IMR-90 (cell line): ENCODE results near the gene CNOT10. TPM values are rescaled to one million over a fixed set of nuclear protein-coding genes. Genes with fewer than 3 reads are reported as not detected.
A peak's percentile ranks its signal among the peaks of the same experiment; 100 is the strongest.

ENCODE experiments used
- ATAC-seq: fragments of 200-7000 bp; cut with Tn5 transposase; 2 replicates; pipeline ENCODE4 v1.9.1; 2020; ENCODE audit warnings: low read depth, mild to moderate bottlenecking, moderate library complexity
- BruUV-seq: library from RNA; stranded (reverse); fragments of 400-500 nt; replicated peaks from 2 replicates; lab custom pipeline; 2021; lab: Mats Ljungman, UMichigan
- CTCF ChIA-PET: fragments of 300-600 bp; formaldehyde crosslinking; extraction: SDS; loops from one replicate; lab custom pipeline; 2021; ENCODE audit warnings: antibody characterized with exemption; lab: Yijun Ruan, JAX
- POLR2A ChIA-PET: fragments of 300-600 bp; sonication (Branson Sonifier 250); formaldehyde crosslinking; loops from one replicate; lab custom pipeline; 2022; ENCODE audit warnings: antibody characterized with exemption; ENCODE audit not compliant: unreplicated experiment; lab: Charles Lee
- DNase-seq: peaks from one replicate; pipeline ENCODE4 v3.0.0; 2013
- H2AFZ ChIP-seq: replicated peaks from 2 replicates; pipeline ENCODE3; 2013; ENCODE audit warnings: low read length, mild to moderate bottlenecking; ENCODE audit not compliant: poor library complexity
- H2AK5ac ChIP-seq: 2 replicates; pipeline ENCODE4 v1.6.1; 2013; ENCODE audit warnings: low read depth, low read length, inconsistent platforms
- H2AK9ac ChIP-seq: replicated peaks from 2 replicates; pipeline ENCODE3; 2013; ENCODE audit warnings: mild to moderate bottlenecking, low read depth, low read length, moderate library complexity; ENCODE audit not compliant: poor library complexity
- H2BK120ac ChIP-seq: 2 replicates; pipeline ENCODE4 v1.6.1; 2013; ENCODE audit warnings: low read depth, low read length, inconsistent platforms
- H2BK15ac ChIP-seq: 3 replicates; pipeline ENCODE4 v1.6.1; 2013; ENCODE audit warnings: low read depth, low read length, inconsistent platforms
- H2BK20ac ChIP-seq: 2 replicates; pipeline ENCODE4 v1.6.1; 2013; ENCODE audit warnings: low read depth, mild to moderate bottlenecking, inconsistent platforms, low read length, moderate library complexity
- H2BK5ac ChIP-seq: 2 replicates; pipeline ENCODE4 v1.6.1; 2013; ENCODE audit warnings: mild to moderate bottlenecking, low read depth, low read length, inconsistent platforms; ENCODE audit not compliant: poor library complexity, severe bottlenecking
- H3K14ac ChIP-seq: replicated peaks from 2 replicates; pipeline ENCODE4 v1.6.1; 2013; ENCODE audit warnings: low read depth, low read length, inconsistent platforms
- H3K18ac ChIP-seq: 2 replicates; pipeline ENCODE4 v1.6.1; 2013; ENCODE audit warnings: low read depth, low read length, control low read depth
- H3K23ac ChIP-seq: 2 replicates; pipeline ENCODE4 v1.6.1; 2013; ENCODE audit warnings: low read depth, low read length, inconsistent platforms
- H3K27ac ChIP-seq: 2 replicates; pipeline ENCODE4 v1.5.1; 2013; ENCODE audit warnings: mild to moderate bottlenecking, control low read depth, low read length; ENCODE audit not compliant: insufficient read depth
- H3K27me3 ChIP-seq: 2 replicates; pipeline ENCODE4 v1.6.1; 2013; ENCODE audit warnings: low read length; ENCODE audit not compliant: control insufficient read depth, insufficient read depth
- H3K36me3 ChIP-seq: 2 replicates; pipeline ENCODE4 v1.6.1; 2013; ENCODE audit warnings: low read length, mixed read lengths; ENCODE audit not compliant: control insufficient read depth, insufficient read depth
- H3K4ac ChIP-seq: 2 replicates; pipeline ENCODE4 v1.6.1; 2013; ENCODE audit warnings: low read depth, low read length, inconsistent platforms
- H3K4me1 ChIP-seq: 2 replicates; pipeline ENCODE4 v1.6.1; 2013; ENCODE audit warnings: low read length, mixed read lengths; ENCODE audit not compliant: control insufficient read depth, insufficient read depth
- H3K4me2 ChIP-seq: 2 replicates; pipeline ENCODE4 v1.6.1; 2013; ENCODE audit warnings: low read depth, mild to moderate bottlenecking, control low read depth, low read length, moderate library complexity
- H3K4me3 ChIP-seq: 2 replicates; pipeline ENCODE4 v1.5.1; 2013; ENCODE audit warnings: low read depth, mild to moderate bottlenecking, control low read depth, low read length, moderate library complexity; ENCODE audit not compliant: insufficient read depth
- H3K56ac ChIP-seq: 2 replicates; pipeline ENCODE4 v1.6.1; 2013; ENCODE audit warnings: low read length, inconsistent platforms; ENCODE audit not compliant: insufficient read depth; ENCODE audit errors: extremely low read depth
- H3K79me1 ChIP-seq, 2 experiments: 2 replicates each; pipeline ENCODE4 v1.6.1; 2013; ENCODE audit warnings: low read length in 2 of 2, inconsistent platforms in 1 of 2, low read depth in 1 of 2
- H3K9ac ChIP-seq: 2 replicates; pipeline ENCODE4 v1.6.1; 2013; ENCODE audit warnings: low read depth, low read length, control low read depth
- H3K9me1 ChIP-seq: 2 replicates; pipeline ENCODE4 v1.6.1; 2013; ENCODE audit warnings: low read length, inconsistent platforms; ENCODE audit not compliant: insufficient read depth
- H3K9me3 ChIP-seq: 2 replicates; pipeline ENCODE4 v1.6.1; 2013; ENCODE audit warnings: low read length; ENCODE audit not compliant: control insufficient read depth, insufficient read depth
- H4K20me1 ChIP-seq: 2 replicates; pipeline ENCODE4 v1.6.1; 2013; ENCODE audit warnings: low read length, inconsistent platforms; ENCODE audit not compliant: insufficient read depth
- H4K5ac ChIP-seq: 2 replicates; pipeline ENCODE4 v1.6.1; 2013; ENCODE audit warnings: mild to moderate bottlenecking, low read depth, low read length, control low read depth
- H4K8ac ChIP-seq, 2 experiments: 2 replicates each; pipeline ENCODE4 v1.6.1; 2013; ENCODE audit warnings: low read depth in 2 of 2, low read length in 2 of 2, control low read depth in 1 of 2, inconsistent platforms in 1 of 2
- H4K91ac ChIP-seq: 2 replicates; pipeline ENCODE4 v1.6.1; 2013; ENCODE audit warnings: low read depth, low read length, inconsistent platforms; ENCODE audit not compliant: insufficient read depth
- BHLHE40 ChIP-seq: fragments of 150-350 bp; IDR thresholded peaks from 2 replicates; pipeline ENCODE4 v1.6.1; 2016; ENCODE audit warnings: mild to moderate bottlenecking, low read depth, low read length
- CHD1 ChIP-seq: IDR thresholded peaks from 2 replicates; pipeline ENCODE4 v1.6.1; 2012; ENCODE audit warnings: low read depth, low read length, improper control_type of control experiment
- ELK1 ChIP-seq: fragments of 150-350 bp; IDR thresholded peaks from 2 replicates; pipeline ENCODE4 v1.6.1; 2016; ENCODE audit warnings: low read depth, mild to moderate bottlenecking, low read length, moderate library complexity, borderline replicate concordance
- FOS ChIP-seq: fragments of 150-350 bp; IDR thresholded peaks from 2 replicates; pipeline ENCODE4 v1.6.1; 2016; ENCODE audit warnings: low read depth, low read length
- MAFK ChIP-seq: IDR thresholded peaks from 2 replicates; pipeline ENCODE4 v1.6.1; 2012; ENCODE audit warnings: low read depth, low read length, improper control_type of control experiment
- NFE2L2 ChIP-seq: fragments of 150-350 bp; IDR thresholded peaks from 2 replicates; pipeline ENCODE4 v1.6.1; 2016; ENCODE audit warnings: low read depth, mild to moderate bottlenecking, low read length
- RAD21 ChIP-seq: IDR thresholded peaks from 2 replicates; pipeline ENCODE4 v1.6.1; 2012; ENCODE audit warnings: low read length, improper control_type of control experiment
- USF2 ChIP-seq: fragments of 150-350 bp; IDR thresholded peaks from 2 replicates; pipeline ENCODE4 v1.6.1; 2017; ENCODE audit warnings: mild to moderate bottlenecking, antibody characterized with exemption, low read length, low read depth
- WGBS, 2 experiments: methylation state at CpG; one replicate each; pipeline versions ENCODE4 v1.1.5 to v1.1.7; 2013; ENCODE audit warnings: missing lambda C conversion rate in 2 of 2; ENCODE audit not compliant: insufficient read length in 1 of 2; ENCODE audit errors: extremely low coverage in 2 of 2; 5-methylcytosine and 5-hydroxymethylcytosine counted together
- dilution Hi-C: fragments of 300-500 bp; cut with HindIII; formaldehyde crosslinking; loops from one replicate; pipeline ENCODE4 v1.14.3; 2018; ENCODE audit warnings: low sequenced_read_pairs; ENCODE audit not compliant: unreplicated experiment
- in situ Hi-C: fragments of 300-500 bp; cut with MboI; formaldehyde crosslinking; loops from 3 replicates; pipeline ENCODE4 v1.14.3; 2019; ENCODE audit warnings: low sequenced_read_pairs, inconsistent platforms, mixed read lengths
- intact Hi-C: fragments of 100-400 bp; cut with micrococcal nuclease; formaldehyde crosslinking; loops from 2 replicates; pipeline ENCODE4 v1.10.0; 2022
- polyA plus RNA-seq, 3 experiments: library from polyadenylated mRNA; depleted of rRNA; stranded (reverse); fragments of >200 nt; gene quantifications; 2 replicates each; pipeline ENCODE4 v1.2.3, GENCODE V29; 2012; ENCODE audit warnings: low replicate concordance in 1 of 3
- total RNA-seq: library from RNA; depleted of rRNA; stranded (reverse); fragments of >200 nt; gene quantifications from 2 replicates; pipeline ENCODE4 v1.2.3, GENCODE V29; 2012

CNOT10 gene
- total and polyA plus RNA-seq, 2 of the 4 experiments (the other 2 are of a cell fraction): 15.8 to 20.4 TPM

- Histone ChIP-seq H3K4me2 (no peak overlapping the region), H4K8ac (no peak overlapping the region), H3K9me3 (no peaks in the 10 kb centered on the region), H3K23ac (no peak overlapping the region), H4K5ac (no peak overlapping the region), H3K4me1 (peaks cover 2% of the 10 kb centered on the region; the same call in 1 of the 2 replicates), H3K18ac (no peak overlapping the region), H2BK15ac (no peak overlapping the region), H3K56ac (no peak overlapping the region), H3K14ac (no peak overlapping the region), H3K79me1 (peaks cover 8 to 14% of the 10 kb centered on the region in 2 experiments; a peak in 2 of 4 replicates), H4K20me1 (no peaks in the 10 kb centered on the region), H3K4me3 (no peak overlapping the region), H2BK20ac (no peak overlapping the region), H3K27ac (no peak overlapping the region), H2AFZ (no peak overlapping the region), H3K4ac (no peak overlapping the region), H2BK120ac (no peak overlapping the region), H3K27me3 (no peaks in the 10 kb centered on the region), H3K9ac (no peak overlapping the region), H2AK9ac (no peak overlapping the region), H3K9me1 (no peaks in the 10 kb centered on the region), H4K91ac (no peak overlapping the region), H3K36me3 (peaks cover 3% of the 10 kb centered on the region; the same call in 1 of the 2 replicates), H2AK5ac (no peak overlapping the region), H2BK5ac (no peak overlapping the region)
- BruUV-seq: no TSS peak
- CTCF ChIA-PET: interaction anchor here (0.7 kb wide), 1 partner anchor 29 kb away, joined by 3 read pairs; no protein-coding TSS in a partner anchor
- intact Hi-C loops: no loop called here
- POLR2A ChIA-PET: no interaction called here
- in situ Hi-C loops: no loop called here
- peak; percentile 48 for ATAC-seq
- TF ChIP-seq BHLHE40 (no peak), ELK1 (no peak), MAFK (no peak), FOS (peak; percentile 34; the same call in 1 of the 2 replicates), NFE2L2 (no peak), RAD21 (no peak), USF2 (no peak), CHD1 (no peak)
- dilution Hi-C loops: no loop called here
- no CpG with 5 or more reads among the region's 6 CpGs for WGBS, 2 experiments
- DNase-seq: peak; percentile 32
These were observed 21.5 kb downstream of the CNOT10 start for GRCh38 chr3:32706348-32707025.
